Mucosa of rectum (tissue), 2 donors: Measurements from ENCODE around the gene LMLN.
"Not testable (repeated sequence)": the region's sequence is repeated elsewhere in the genome, so short reads cannot be mapped to it uniquely, and the experiment has no call there.

Experiments used
- H3K27ac ChIP-seq, 2 donors: one replicate each; pipeline ENCODE4 v1.7.0; 2013; ENCODE audit warnings: inconsistent platforms in 2 of 2, low read depth in 2 of 2, low read length in 2 of 2
- H3K27me3 ChIP-seq, 2 donors: one replicate each; pipeline ENCODE4 v1.7.0; 2013; ENCODE audit warnings: low read length in 2 of 2; ENCODE audit not compliant: control insufficient read depth in 2 of 2, insufficient read depth in 2 of 2
- H3K36me3 ChIP-seq, 2 donors: one replicate each; pipeline ENCODE4 v1.7.0; 2013; ENCODE audit warnings: low read length in 2 of 2; ENCODE audit not compliant: control insufficient read depth in 2 of 2, insufficient read depth in 2 of 2
- H3K4me1 ChIP-seq, 2 donors: one replicate each; pipeline ENCODE4 v1.7.0; 2013; ENCODE audit warnings: low read length in 2 of 2, mild to moderate bottlenecking in 1 of 2; ENCODE audit not compliant: control insufficient read depth in 2 of 2, insufficient read depth in 2 of 2
- H3K4me3 ChIP-seq, 2 donors: one replicate each; pipeline ENCODE4 v1.7.0; 2013; ENCODE audit warnings: low read length in 2 of 2
- H3K9ac ChIP-seq, 2 donors: one replicate each; pipeline ENCODE4 v1.7.0; 2013; ENCODE audit warnings: low read length in 2 of 2, low read depth in 1 of 2, mild to moderate bottlenecking in 1 of 2
- H3K9me3 ChIP-seq, 2 donors: one replicate each; pipeline ENCODE4 v1.7.0; 2013; ENCODE audit warnings: low read length in 2 of 2; ENCODE audit not compliant: control insufficient read depth in 2 of 2
- donor health status: healthy.
- donor health status: Normal muscosa, but diverticular disease.

The LMLN gene

GRCh38 chr3:198071602-198072287, 111.7 kb downstream of the LMLN start:
- no peaks in the 10 kb centered on the region for H3K36me3 ChIP-seq
- no peak overlapping the region for H3K4me3 ChIP-seq
- H3K4me1 ChIP-seq: no peaks in the 10 kb centered on the region
- H3K27ac ChIP-seq: no peak overlapping the region
- H3K9ac ChIP-seq: no peak overlapping the region
- no peaks in the 10 kb centered on the region for H3K9me3 ChIP-seq
- peaks cover 4 to 18% of the 10 kb centered on the region in 2 donors for H3K27me3 ChIP-seq

DNA sequence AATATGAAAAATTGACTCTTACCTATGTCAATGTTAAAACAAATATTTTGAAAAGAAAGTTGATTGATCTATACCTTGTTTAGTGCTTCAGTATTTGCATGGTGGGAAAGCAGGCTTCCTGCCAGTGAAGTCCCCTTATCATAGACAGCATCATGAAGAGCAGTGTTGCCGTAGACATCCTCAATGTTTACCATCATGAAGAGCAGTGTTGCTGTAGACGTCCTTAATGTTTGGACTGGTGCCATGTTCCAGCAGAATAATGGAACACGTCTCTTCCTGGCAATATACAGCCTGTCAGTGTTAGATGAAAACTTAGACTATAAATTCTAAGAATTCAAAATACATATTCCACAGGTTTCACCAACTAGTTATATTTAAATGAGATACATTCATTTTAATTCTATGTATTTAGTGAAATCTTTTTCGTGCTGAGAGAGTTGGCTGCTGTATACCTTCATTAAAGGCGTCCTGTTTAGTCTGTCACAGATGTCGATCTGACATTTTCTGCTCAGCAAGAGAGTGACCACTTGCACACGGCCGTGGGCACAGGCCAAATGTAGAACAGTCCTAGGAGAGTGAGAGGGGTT, 116.8 kb downstream of the LMLN start:
- no peak overlapping the region for H3K9ac ChIP-seq
- H3K4me1 ChIP-seq: peaks cover 6 to 11% of the 10 kb centered on the region in 2 donors
- no peaks in the 10 kb centered on the region for H3K9me3 ChIP-seq
- H3K4me3 ChIP-seq: no peak overlapping the region
- no peaks in the 10 kb centered on the region for H3K36me3 ChIP-seq
- H3K27ac ChIP-seq: no peak overlapping the region
- H3K27me3 ChIP-seq: peaks cover 24 to 45% of the 10 kb centered on the region in 2 donors

GRCh38 chr3:198079771-198080520, 119.9 kb downstream of the LMLN start:
- no peak overlapping the region for H3K9ac ChIP-seq
- H3K9me3 ChIP-seq: no peaks in the 10 kb centered on the region
- no peak overlapping the region for H3K27ac ChIP-seq
- H3K4me1 ChIP-seq: peaks cover 6 to 11% of the 10 kb centered on the region in 2 donors
- H3K27me3 ChIP-seq: peaks cover 26 to 42% of the 10 kb centered on the region in 2 donors
- no peaks in the 10 kb centered on the region for H3K36me3 ChIP-seq
- H3K4me3 ChIP-seq: peak overlapping the region in 1 of 2 donors; percentile 41

DNA sequence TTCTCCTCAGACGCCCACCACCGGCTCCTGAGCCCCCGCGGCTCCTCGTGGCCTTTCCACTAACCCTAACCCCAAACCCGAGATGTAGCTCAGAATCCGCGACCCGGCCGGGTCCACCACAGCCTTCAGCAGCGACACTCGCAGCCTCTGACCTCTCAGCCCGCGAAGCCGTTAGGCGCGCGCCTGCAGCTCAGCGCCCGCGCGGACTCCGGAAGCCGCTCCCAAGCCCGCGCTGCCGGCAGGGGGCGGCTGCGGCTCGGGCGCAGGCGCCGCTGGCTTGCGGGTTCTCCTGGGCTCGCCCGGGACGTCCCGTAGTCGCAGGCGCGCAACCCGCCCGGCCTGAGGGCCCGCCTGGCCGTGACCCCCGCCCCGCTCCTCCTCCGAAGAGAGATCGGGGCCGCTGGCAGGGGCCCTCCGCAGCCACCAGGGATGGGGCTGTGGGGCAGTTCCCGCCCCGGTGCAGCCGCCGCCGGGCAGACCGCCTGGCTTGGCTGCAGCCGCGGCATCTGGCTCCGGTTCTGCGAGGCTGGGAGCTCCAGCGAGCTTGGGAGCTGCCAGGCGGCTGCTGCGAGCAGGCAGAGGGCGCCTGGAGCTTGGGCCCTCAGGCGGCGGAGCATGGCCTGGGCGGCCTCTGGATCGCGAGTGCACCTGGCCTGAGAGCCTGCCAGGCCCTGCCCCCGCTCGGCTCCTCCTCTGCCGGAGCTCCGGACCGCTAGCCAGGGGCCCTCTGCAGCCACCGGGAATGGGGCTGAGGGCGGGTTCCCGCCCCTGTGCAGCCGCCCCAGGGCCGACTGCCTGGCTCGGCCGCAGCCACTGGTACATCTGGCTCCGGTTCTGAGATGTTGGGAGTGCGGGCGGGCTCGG, 120.7 kb downstream of the LMLN start:
- Histone ChIP-seq H3K4me3 (peak overlapping the region; percentile 35 to 41), H3K27ac (no peak overlapping the region), H3K27me3 (peaks cover 27 to 44% of the 10 kb centered on the region in 2 donors), H3K36me3 (no peaks in the 10 kb centered on the region), H3K9me3 (no peaks in the 10 kb centered on the region), H3K4me1 (peaks cover 6 to 11% of the 10 kb centered on the region in 2 donors), H3K9ac (no peak overlapping the region)

DNA sequence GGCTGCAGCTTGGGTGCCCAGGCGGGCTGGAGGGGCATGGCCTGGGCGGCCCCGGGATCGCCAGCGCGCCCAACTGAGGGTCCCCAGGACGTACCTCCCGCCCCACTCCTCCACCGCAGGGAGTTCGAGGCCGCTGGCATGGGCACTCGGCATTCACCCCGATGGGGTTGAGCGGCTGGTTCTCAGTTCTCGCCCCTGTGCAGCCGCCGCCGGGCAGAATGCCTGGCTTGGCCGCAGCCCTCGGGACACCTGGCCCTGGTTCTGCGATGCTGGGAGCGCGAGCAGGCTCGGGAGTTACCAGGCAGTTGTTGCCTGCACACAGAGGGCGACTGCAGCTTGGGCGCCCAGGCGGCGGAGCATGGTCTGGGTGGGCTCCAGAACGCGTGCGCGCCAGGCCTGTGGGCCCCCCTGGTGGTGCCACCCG, 121.4 kb downstream of the LMLN start:
- Histone ChIP-seq H3K27me3 (peaks cover 25 to 47% of the 10 kb centered on the region in 2 donors), H3K9ac (no peak overlapping the region), H3K9me3 (no peaks in the 10 kb centered on the region), H3K4me3 (no peak overlapping the region), H3K4me1 (peaks cover 6 to 11% of the 10 kb centered on the region in 2 donors), H3K36me3 (no peaks in the 10 kb centered on the region), H3K27ac (no peak overlapping the region)

- not testable (repeated sequence) for H3K4me3 ChIP-seq, H3K9me3 ChIP-seq, H3K9ac ChIP-seq, H3K36me3 ChIP-seq, H3K27ac ChIP-seq
- H3K4me1 ChIP-seq: peaks cover 6 to 11% of the 10 kb centered on the region in 2 donors
- peaks cover 24 to 39% of the 10 kb centered on the region in 2 donors for H3K27me3 ChIP-seq
Observed at GRCh38 chr3:198082226-198082625, 122.2 kb downstream of the LMLN start.

DNA sequence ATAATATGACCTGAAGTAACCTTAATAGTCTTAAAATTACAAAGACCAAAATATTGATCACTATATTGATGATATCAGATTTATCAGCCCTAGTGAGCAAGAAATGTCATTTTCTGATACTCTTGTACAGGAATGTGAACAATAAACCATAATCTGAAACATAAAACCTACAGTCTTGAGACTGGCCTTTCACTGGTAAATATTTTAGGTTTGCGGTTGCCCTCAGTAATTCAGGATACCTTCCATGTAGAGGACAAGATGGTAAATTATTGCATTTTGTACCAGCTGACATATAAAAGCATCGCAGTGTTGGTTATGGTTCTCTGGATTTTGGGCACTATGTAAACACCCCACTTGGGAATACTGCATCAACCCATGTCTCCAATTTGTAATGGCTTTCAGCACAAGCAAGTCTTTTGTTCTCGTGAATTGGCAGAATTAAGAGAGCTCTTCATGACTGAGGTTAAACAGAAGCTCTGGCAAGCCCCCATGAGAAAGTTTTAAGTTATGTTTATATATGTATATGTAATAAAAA, 128.5 kb downstream of the LMLN start:
- Histone ChIP-seq H3K4me1 (no peaks in the 10 kb centered on the region), H3K9me3 (no peaks in the 10 kb centered on the region), H3K4me3 (no peak overlapping the region), H3K27me3 (peaks cover 13 to 26% of the 10 kb centered on the region in 2 donors), H3K36me3 (no peaks in the 10 kb centered on the region), H3K9ac (no peak overlapping the region), H3K27ac (no peak overlapping the region)

DNA sequence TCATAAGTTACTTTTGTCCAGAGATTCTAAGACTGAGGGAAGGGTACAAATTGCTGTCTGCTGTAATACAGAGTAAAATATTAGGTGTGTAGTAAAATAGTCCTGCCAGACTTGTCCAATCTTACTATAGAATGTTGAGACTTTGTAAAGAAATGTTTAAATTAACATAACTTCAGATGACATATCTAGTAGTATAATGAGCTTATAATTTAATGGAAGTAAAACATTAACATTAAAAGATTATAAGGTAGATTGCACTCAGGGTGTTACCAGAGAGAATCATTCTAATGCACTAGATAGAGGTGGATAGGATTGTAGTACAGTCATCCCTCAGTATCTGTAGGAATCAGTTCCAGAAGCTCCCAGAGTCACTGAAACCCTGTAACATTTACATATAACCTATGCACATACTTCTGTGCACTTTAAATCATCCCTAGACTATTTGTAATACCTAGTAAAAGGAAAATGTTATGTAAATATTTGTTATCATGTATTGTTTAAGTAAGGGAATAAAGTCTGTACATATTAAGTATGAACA, 130.8 kb downstream of the LMLN start:
- Histone ChIP-seq H3K27ac (no peak overlapping the region), H3K27me3 (peaks cover 16 to 26% of the 10 kb centered on the region in 2 donors), H3K4me3 (no peak overlapping the region), H3K36me3 (no peaks in the 10 kb centered on the region), H3K9me3 (no peaks in the 10 kb centered on the region), H3K9ac (no peak overlapping the region), H3K4me1 (no peaks in the 10 kb centered on the region)

- Histone ChIP-seq H3K9me3 (no peaks in the 10 kb centered on the region), H3K9ac (no peak overlapping the region), H3K27me3 (peaks cover 11 to 25% of the 10 kb centered on the region in 2 donors), H3K4me3 (no peak overlapping the region), H3K27ac (no peak overlapping the region), H3K36me3 (no peaks in the 10 kb centered on the region), H3K4me1 (no peaks in the 10 kb centered on the region)
Observed at GRCh38 chr3:198092276-198092675, 132.3 kb downstream of the LMLN start.
